Inflammatory macrophage treated with lipopolysaccharide for 4 hours (primary cell): Measurements from ENCODE around the gene ARHGAP42.
"Not testable (repeated sequence)": the region's sequence is repeated elsewhere in the genome, so short reads cannot be mapped to it uniquely, and the experiment has no call there.

Source experiments
- DNase-seq: peaks from one replicate; pipeline ENCODE4 v3.0.0-alpha.2; 2020

Gene ARHGAP42

GRCh38 chr11:100984668-100985067, 297.6 kb downstream of the ARHGAP42 start:
- DNase-seq, result no peak

- DNase-seq, result no peak
Measured at GRCh38 chr11:100990931-100991330, 303.8 kb downstream of the ARHGAP42 start.

- no peak for DNase-seq
Measured at GRCh38 chr11:100991541-100991940, 304.5 kb downstream of the ARHGAP42 start.

GRCh38 chr11:100994966-100995365, 307.9 kb downstream of the ARHGAP42 start:
- DNase-seq, result no peak

DNA sequence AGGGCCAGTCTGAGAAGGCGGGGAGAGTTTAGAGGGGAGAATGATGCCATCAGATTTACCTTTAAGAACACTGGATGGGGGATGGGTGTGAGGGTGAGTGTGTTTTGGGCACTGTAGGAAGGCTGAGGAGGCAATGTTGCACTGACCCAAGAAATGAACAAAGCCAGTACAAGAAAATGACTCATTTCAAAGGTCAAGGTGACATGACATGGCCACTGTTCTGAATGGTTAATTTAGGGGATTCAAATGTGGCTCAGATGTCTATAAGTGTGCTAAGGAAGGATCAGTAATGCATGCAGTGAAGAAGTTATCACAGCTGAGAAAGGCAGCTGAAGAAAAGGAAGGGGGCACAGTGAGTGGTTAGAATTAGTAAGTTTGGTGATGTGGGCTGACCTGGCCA, 312.7 kb downstream of the ARHGAP42 start:
- DNase-seq, result no peak

GRCh38 chr11:101003468-101003867, 316.4 kb downstream of the ARHGAP42 start:
- DNase-seq, result no peak

GRCh38 chr11:101008961-101009689, 322.0 kb downstream of the ARHGAP42 start:
- peak; percentile 49 for DNase-seq

GRCh38 chr11:101009690-101010055, 322.6 kb downstream of the ARHGAP42 start:
- DNase-seq, result no peak

- DNase-seq, result no peak
Measured at GRCh38 chr11:101010899-101011298, 323.8 kb downstream of the ARHGAP42 start.

DNA sequence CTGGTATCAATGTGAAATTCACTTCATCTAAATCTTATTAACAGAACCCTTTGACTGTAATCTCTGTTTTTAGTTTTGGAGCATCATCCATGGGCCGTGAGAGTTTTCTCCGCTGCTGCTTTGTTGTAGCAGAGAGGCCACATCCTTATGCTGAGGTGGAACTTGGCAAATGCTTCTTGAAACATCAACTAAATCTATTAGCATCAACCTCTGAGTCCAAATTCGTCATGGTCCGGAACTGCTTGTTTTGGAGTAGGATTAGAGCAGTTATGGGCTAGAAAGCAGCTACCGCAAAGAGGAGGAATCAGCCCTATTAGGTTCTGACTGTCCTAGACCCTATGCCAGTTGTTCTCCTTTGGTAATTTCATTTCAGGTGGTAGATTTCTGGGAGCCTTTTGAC, 324.8 kb downstream of the ARHGAP42 start:
- DNase-seq, result no peak

GRCh38 chr11:101013702-101014101, 326.6 kb downstream of the ARHGAP42 start:
- not testable (repeated sequence) for DNase-seq

GRCh38 chr11:101014600-101015285, 327.7 kb downstream of the ARHGAP42 start:
- DNase-seq, result no peak

- no peak for DNase-seq
Measured at GRCh38 chr11:101019870-101020269, 332.8 kb downstream of the ARHGAP42 start.

DNA sequence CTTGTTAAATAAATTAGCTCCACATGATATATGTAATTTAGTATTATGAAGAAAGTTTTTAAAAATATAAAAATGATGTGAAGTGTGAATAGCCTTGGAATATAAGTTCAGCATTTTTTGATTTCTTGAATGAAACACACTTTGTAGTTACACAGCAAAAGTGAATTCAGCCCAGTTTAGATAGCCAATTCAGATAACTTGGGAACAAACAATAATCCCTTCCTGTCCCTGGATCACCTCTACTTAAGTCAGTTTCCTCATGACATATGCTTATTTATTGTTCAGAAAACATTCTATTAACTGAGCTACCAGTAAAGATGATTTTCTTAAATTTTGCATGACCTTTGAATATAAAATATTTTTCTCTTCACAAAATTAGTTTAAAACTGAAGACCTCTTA, 335.2 kb downstream of the ARHGAP42 start:
- DNase-seq, result no peak

- DNase-seq, result no peak
Measured at GRCh38 chr11:101028644-101029043, 341.6 kb downstream of the ARHGAP42 start.

DNA sequence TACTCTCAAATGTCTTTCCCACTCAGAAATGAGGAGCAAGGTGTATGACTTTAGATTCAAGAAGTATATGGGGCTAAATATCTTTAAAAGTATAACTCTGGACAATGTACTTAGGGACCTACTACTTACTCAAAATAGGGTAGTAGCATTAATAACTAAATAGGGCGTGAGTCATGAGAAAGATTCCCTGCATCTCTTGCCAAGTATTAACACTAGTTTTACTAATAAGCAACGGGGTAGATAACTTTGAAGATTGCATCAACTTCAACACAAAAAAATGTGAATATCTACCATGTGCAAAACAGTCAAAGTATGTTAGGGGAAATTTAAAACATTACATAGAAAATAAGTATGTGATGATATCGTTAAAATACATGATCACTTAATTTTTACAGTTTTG, 342.9 kb downstream of the ARHGAP42 start:
- no peak for DNase-seq

GRCh38 chr11:101030692-101031091, 343.6 kb downstream of the ARHGAP42 start:
- DNase-seq, result no peak

- DNase-seq, result no peak
Measured at GRCh38 chr11:101031713-101032112, 344.6 kb downstream of the ARHGAP42 start.

DNA sequence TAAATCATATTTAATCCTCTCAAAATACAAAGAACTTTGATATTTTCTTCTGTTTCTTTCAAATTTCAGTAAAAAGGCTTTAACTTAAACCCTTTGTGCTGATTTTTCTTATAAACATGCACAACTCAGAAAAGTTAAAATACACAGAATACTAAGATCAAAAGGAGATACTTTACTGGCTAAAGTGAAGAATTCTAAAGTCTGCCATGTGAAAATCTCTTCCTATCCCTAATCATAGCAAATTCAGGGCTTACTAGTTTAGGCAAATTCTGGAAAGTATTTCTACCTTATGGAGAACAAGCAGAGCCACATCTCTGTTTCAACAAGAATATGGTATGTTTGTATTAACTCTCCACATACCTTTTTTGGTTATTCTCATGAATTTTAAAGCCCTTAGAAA, 345.9 kb downstream of the ARHGAP42 start:
- no peak for DNase-seq

- DNase-seq, result no peak
Measured at GRCh38 chr11:101034076-101034475, 347.0 kb downstream of the ARHGAP42 start.

DNA sequence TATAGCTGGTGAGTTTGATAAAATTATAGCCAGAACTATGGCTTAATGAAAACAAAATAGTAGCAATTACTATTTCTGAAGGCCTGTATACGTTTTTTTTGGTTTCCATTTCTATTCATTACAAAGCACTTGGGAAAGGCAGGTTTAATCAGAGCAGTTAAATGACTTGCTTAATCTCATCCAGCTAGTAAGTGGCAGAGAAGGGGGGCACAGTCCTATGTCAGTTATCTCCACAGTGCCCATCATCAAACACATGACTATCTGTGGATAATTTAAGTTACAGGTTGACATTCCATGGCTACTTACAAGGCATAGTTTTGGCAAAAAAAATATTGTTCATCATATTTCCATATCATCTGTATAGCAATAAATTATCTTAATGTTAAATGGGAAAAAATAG, 348.8 kb downstream of the ARHGAP42 start:
- no peak for DNase-seq
